WTC11 (cell line): ENCODE measurements around the gene MAN1B1. TPM values are rescaled to one million over a fixed set of nuclear protein-coding genes. Genes with fewer than 3 reads are reported as not detected.

Experiments
- ATAC-seq: fragments of 200-7000 bp; cut with Tn5 transposase; 2 replicates; pipeline ENCODE4 v1.10.0; 2021; ENCODE audit warnings: mild to moderate bottlenecking, moderate library complexity
- CTCF ChIA-PET: fragments of 300-600 bp; sonication (Branson Sonifier 250); formaldehyde crosslinking; loops from one replicate; lab custom pipeline; 2021; ENCODE audit warnings: antibody characterized with exemption; lab: Charles Lee
- POLR2A ChIA-PET: fragments of 350-600 bp; sonication (Branson Sonifier 250); formaldehyde crosslinking; loops from one replicate; lab custom pipeline; 2021; ENCODE audit warnings: antibody characterized with exemption; lab: Charles Lee
- DNase-seq: peaks from one replicate; pipeline ENCODE4 v3.0.0; 2021; ENCODE audit warnings: low spot score
- H3K27ac Mint-ChIP-seq: 2 replicates; pipeline ENCODE4 v1.8.0; 2021; ENCODE audit warnings: mixed read lengths
- H3K27me3 Mint-ChIP-seq: 2 replicates; pipeline ENCODE4 v1.8.0; 2021; ENCODE audit warnings: low read depth, mild to moderate bottlenecking, moderate library complexity, mixed read lengths
- H3K36me3 Mint-ChIP-seq: 2 replicates; pipeline ENCODE4 v1.8.0; 2021; ENCODE audit warnings: mixed read lengths
- H3K4me1 Mint-ChIP-seq: 2 replicates; pipeline ENCODE4 v1.8.0; 2022; ENCODE audit warnings: mixed read lengths
- H3K4me3 Mint-ChIP-seq: 2 replicates; pipeline ENCODE4 v1.8.0; 2021; ENCODE audit warnings: mild to moderate bottlenecking, moderate library complexity, mixed read lengths
- H3K9me3 Mint-ChIP-seq: 2 replicates; pipeline ENCODE4 v1.8.0; 2021; ENCODE audit warnings: mixed read lengths
- FOXJ3 ChIP-seq: sonication (generic); formaldehyde crosslinking; IDR thresholded peaks from 2 replicates; pipeline ENCODE4 v1.9.0; 2021; ENCODE audit warnings: missing genetic modification reagents, mild to moderate bottlenecking, borderline replicate concordance
- JAZF1 ChIP-seq: fragments of 250-450 bp; sonication (Bioruptor Pico); IDR thresholded peaks from 2 replicates; pipeline ENCODE4 v1.9.0; 2021; ENCODE audit warnings: moderate library complexity, mild to moderate bottlenecking, inconsistent platforms
- NR1H2 ChIP-seq: sonication (generic); formaldehyde crosslinking; IDR thresholded peaks from 2 replicates; pipeline ENCODE4 v1.9.0; 2021; ENCODE audit warnings: mild to moderate bottlenecking, moderate library complexity, missing genetic modification reagents
- NR2C2 ChIP-seq: sonication (generic); formaldehyde crosslinking; IDR thresholded peaks from 2 replicates; pipeline ENCODE4 v1.8.0; 2022; ENCODE audit warnings: mild to moderate bottlenecking, missing genetic modification reagents
- NR3C1 ChIP-seq: sonication (generic); formaldehyde crosslinking; conservative IDR thresholded peaks from 2 replicates; pipeline ENCODE4 v1.8.1; 2023; ENCODE audit warnings: low read depth, mild to moderate bottlenecking, missing genetic modification reagents
- TP53 ChIP-seq: sonication (generic); formaldehyde crosslinking; IDR thresholded peaks from 2 replicates; pipeline ENCODE4 v1.8.1; 2023; ENCODE audit warnings: mild to moderate bottlenecking, missing genetic modification reagents
- ZNF263 ChIP-seq: sonication (generic); formaldehyde crosslinking; IDR thresholded peaks from 2 replicates; pipeline ENCODE4 v1.8.1; 2022; ENCODE audit warnings: low read depth, mild to moderate bottlenecking, moderate library complexity, missing genetic modification reagents
- ZNF416 ChIP-seq: fragments of 250-450 bp; sonication (Bioruptor Pico); IDR thresholded peaks from 2 replicates; pipeline ENCODE4 v1.9.0; 2021; ENCODE audit warnings: mild to moderate bottlenecking, inconsistent platforms
- total RNA-seq: library from RNA; stranded (reverse); gene quantifications from 3 replicates; pipeline ENCODE4 v1.2.3, GENCODE V29; 2021
- TF ChIP-seq, protein P1 (sequence below): sonication (generic); formaldehyde crosslinking; IDR thresholded peaks from 2 replicates; pipeline ENCODE4 v1.8.0; 2023; ENCODE audit warnings: mild to moderate bottlenecking, missing genetic modification reagents
- TF ChIP-seq, protein P2 (sequence below): sonication (generic); formaldehyde crosslinking; IDR thresholded peaks from 2 replicates; pipeline ENCODE4 v1.8.1; 2023; ENCODE audit warnings: mild to moderate bottlenecking, missing genetic modification reagents, borderline replicate concordance
- TF ChIP-seq, protein P3 (sequence below): sonication (generic); formaldehyde crosslinking; IDR thresholded peaks from 2 replicates; pipeline ENCODE4 v1.8.1; 2023; ENCODE audit warnings: mild to moderate bottlenecking, missing genetic modification reagents, moderate library complexity
- TF ChIP-seq, protein P4 (sequence below): sonication (generic); formaldehyde crosslinking; conservative IDR thresholded peaks from 2 replicates; pipeline ENCODE4 v1.8.1; 2023; ENCODE audit warnings: mild to moderate bottlenecking, low read depth, missing genetic modification reagents, moderate library complexity
- TF ChIP-seq, protein P5 (sequence below): sonication (generic); formaldehyde crosslinking; IDR thresholded peaks from 2 replicates; pipeline ENCODE4 v1.8.1; 2023; ENCODE audit warnings: mild to moderate bottlenecking, moderate library complexity, missing genetic modification reagents
- TF ChIP-seq, protein P6 (sequence below): sonication (generic); formaldehyde crosslinking; IDR thresholded peaks from 2 replicates; pipeline ENCODE4 v1.8.0; 2022; ENCODE audit warnings: mild to moderate bottlenecking, missing genetic modification reagents
- TF ChIP-seq, protein P7 (sequence below): sonication (generic); formaldehyde crosslinking; IDR thresholded peaks from 2 replicates; pipeline ENCODE4 v1.8.1; 2023; ENCODE audit warnings: mild to moderate bottlenecking, missing genetic modification reagents

The MAN1B1 gene
- total RNA-seq, 1 experiment from 2014 or later = 57.1 TPM

DNA sequence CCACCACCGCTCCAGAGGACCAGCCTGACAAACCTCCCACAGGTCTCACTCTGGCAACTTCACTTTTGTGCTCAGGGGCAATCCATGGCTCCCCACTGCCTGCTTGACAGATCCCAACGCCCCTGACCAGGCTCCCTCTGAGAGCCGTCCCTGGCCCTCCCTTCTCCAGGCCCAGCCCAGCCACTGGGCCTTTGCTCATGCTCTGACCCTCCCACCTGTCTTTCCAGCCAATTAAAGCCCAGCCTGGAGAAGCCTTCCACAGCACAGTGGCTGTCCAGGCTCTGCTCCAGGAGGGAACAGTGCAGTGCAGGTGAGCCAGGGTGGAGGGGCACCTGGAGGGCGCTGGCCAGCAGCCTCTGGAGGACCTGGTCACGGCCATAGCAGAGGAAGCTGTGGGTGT, 36.2 kb upstream of the MAN1B1 start:
- Mint-ChIP-seq H3K4me3 (no peak overlapping the region), H3K27me3 (peaks cover 56% of the 10 kb centered on the region), H3K27ac (no peak overlapping the region), H3K9me3 (no peaks in the 10 kb centered on the region), H3K4me1 (peaks cover 6% of the 10 kb centered on the region; the same call in 1 of the 2 replicates), H3K36me3 (no peaks in the 10 kb centered on the region)
- DNase-seq (no peak), ATAC-seq (no peak)
- POLR2A ChIA-PET = no interaction called here
- TF ChIP-seq, protein P1, sequence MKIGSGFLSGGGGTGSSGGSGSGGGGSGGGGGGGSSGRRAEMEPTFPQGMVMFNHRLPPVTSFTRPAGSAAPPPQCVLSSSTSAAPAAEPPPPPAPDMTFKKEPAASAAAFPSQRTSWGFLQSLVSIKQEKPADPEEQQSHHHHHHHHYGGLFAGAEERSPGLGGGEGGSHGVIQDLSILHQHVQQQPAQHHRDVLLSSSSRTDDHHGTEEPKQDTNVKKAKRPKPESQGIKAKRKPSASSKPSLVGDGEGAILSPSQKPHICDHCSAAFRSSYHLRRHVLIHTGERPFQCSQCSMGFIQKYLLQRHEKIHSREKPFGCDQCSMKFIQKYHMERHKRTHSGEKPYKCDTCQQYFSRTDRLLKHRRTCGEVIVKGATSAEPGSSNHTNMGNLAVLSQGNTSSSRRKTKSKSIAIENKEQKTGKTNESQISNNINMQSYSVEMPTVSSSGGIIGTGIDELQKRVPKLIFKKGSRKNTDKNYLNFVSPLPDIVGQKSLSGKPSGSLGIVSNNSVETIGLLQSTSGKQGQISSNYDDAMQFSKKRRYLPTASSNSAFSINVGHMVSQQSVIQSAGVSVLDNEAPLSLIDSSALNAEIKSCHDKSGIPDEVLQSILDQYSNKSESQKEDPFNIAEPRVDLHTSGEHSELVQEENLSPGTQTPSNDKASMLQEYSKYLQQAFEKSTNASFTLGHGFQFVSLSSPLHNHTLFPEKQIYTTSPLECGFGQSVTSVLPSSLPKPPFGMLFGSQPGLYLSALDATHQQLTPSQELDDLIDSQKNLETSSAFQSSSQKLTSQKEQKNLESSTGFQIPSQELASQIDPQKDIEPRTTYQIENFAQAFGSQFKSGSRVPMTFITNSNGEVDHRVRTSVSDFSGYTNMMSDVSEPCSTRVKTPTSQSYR (CRISPR knock-in tag) = no peak
- TF ChIP-seq, protein P2, sequence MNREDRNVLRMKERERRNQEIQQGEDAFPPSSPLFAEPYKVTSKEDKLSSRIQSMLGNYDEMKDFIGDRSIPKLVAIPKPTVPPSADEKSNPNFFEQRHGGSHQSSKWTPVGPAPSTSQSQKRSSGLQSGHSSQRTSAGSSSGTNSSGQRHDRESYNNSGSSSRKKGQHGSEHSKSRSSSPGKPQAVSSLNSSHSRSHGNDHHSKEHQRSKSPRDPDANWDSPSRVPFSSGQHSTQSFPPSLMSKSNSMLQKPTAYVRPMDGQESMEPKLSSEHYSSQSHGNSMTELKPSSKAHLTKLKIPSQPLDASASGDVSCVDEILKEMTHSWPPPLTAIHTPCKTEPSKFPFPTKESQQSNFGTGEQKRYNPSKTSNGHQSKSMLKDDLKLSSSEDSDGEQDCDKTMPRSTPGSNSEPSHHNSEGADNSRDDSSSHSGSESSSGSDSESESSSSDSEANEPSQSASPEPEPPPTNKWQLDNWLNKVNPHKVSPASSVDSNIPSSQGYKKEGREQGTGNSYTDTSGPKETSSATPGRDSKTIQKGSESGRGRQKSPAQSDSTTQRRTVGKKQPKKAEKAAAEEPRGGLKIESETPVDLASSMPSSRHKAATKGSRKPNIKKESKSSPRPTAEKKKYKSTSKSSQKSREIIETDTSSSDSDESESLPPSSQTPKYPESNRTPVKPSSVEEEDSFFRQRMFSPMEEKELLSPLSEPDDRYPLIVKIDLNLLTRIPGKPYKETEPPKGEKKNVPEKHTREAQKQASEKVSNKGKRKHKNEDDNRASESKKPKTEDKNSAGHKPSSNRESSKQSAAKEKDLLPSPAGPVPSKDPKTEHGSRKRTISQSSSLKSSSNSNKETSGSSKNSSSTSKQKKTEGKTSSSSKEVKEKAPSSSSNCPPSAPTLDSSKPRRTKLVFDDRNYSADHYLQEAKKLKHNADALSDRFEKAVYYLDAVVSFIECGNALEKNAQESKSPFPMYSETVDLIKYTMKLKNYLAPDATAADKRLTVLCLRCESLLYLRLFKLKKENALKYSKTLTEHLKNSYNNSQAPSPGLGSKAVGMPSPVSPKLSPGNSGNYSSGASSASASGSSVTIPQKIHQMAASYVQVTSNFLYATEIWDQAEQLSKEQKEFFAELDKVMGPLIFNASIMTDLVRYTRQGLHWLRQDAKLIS (CRISPR knock-in tag) = no peak
- no peak for TF ChIP-seq NR3C1
- no peak for TF ChIP-seq ZNF416 (CRISPR knock-in tag)
- TF ChIP-seq, protein P3, sequence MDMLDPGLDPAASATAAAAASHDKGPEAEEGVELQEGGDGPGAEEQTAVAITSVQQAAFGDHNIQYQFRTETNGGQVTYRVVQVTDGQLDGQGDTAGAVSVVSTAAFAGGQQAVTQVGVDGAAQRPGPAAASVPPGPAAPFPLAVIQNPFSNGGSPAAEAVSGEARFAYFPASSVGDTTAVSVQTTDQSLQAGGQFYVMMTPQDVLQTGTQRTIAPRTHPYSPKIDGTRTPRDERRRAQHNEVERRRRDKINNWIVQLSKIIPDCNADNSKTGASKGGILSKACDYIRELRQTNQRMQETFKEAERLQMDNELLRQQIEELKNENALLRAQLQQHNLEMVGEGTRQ = no peak
- CTCF ChIA-PET = interaction anchor here (1.4 to 3.4 kb wide), 7 partner anchors 16 to 242 kb away, joined by 4 to 179 read pairs (median 17); partner anchors contain the start of genes ABCA2, MAN1B1, RNF224 and SAPCD2

DNA sequence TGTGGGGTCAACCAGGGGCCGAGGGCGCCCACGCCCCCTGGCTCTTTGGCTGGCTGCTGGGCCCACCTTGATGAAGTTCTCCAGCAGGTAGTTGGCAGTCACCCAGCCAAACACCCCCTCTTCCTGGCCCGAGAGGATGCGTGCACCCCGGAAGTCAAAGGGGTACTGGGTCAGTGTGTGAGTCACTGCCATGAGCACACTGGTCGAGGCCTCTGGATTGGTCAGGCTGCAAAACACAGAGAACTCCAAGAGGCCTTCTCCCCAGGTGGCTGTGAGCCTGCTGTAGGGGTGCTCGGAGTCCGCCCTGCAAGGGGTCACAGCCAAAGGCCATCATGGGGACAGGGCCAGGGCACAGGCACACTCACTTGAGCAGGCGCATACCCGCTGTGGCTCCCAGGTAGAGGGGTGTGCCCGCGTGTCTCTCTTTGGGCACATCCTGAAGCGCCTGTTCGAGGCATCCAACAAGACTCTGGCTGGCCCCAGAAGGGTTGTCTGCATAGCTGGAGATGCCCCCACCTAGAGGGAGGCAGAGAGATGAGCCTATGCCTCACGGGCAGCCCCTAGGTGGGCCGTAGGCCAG, 35.5 kb upstream of the MAN1B1 start:
- DNase-seq (no peak), ATAC-seq (no peak)
- Mint-ChIP-seq H3K9me3 (no peaks in the 10 kb centered on the region), H3K4me1 (peaks cover 6% of the 10 kb centered on the region; the same call in 1 of the 2 replicates), H3K36me3 (no peaks in the 10 kb centered on the region), H3K27ac (no peak overlapping the region), H3K4me3 (no peak overlapping the region), H3K27me3 (peaks cover 56% of the 10 kb centered on the region)
- ChIA-PET CTCF (interaction anchor here (3.3 to 10.4 kb wide), 4 partner anchors 16 to 22 kb away, joined by 40 to 240 read pairs (median 120); partner anchors contain the start of genes ABCA2 and SAPCD2), POLR2A (no interaction called here)
- no peak for TF ChIP-seq TP53 (CRISPR knock-in tag)
- TF ChIP-seq, protein P4, sequence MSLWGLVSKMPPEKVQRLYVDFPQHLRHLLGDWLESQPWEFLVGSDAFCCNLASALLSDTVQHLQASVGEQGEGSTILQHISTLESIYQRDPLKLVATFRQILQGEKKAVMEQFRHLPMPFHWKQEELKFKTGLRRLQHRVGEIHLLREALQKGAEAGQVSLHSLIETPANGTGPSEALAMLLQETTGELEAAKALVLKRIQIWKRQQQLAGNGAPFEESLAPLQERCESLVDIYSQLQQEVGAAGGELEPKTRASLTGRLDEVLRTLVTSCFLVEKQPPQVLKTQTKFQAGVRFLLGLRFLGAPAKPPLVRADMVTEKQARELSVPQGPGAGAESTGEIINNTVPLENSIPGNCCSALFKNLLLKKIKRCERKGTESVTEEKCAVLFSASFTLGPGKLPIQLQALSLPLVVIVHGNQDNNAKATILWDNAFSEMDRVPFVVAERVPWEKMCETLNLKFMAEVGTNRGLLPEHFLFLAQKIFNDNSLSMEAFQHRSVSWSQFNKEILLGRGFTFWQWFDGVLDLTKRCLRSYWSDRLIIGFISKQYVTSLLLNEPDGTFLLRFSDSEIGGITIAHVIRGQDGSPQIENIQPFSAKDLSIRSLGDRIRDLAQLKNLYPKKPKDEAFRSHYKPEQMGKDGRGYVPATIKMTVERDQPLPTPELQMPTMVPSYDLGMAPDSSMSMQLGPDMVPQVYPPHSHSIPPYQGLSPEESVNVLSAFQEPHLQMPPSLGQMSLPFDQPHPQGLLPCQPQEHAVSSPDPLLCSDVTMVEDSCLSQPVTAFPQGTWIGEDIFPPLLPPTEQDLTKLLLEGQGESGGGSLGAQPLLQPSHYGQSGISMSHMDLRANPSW = no peak
- no peak for TF ChIP-seq NR2C2 (CRISPR knock-in tag)
- TF ChIP-seq NR3C1 = no peak
- no peak for TF ChIP-seq FOXJ3 (CRISPR knock-in tag)
- TF ChIP-seq, protein P5, sequence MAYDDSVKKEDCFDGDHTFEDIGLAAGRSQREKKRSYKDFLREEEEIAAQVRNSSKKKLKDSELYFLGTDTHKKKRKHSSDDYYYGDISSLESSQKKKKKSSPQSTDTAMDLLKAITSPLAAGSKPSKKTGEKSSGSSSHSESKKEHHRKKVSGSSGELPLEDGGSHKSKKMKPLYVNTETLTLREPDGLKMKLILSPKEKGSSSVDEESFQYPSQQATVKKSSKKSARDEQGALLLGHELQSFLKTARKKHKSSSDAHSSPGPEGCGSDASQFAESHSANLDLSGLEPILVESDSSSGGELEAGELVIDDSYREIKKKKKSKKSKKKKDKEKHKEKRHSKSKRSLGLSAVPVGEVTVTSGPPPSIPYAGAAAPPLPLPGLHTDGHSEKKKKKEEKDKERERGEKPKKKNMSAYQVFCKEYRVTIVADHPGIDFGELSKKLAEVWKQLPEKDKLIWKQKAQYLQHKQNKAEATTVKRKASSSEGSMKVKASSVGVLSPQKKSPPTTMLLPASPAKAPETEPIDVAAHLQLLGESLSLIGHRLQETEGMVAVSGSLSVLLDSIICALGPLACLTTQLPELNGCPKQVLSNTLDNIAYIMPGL (CRISPR knock-in tag) = no peak
- no peak for TF ChIP-seq ZNF263 (CRISPR knock-in tag)
- TF ChIP-seq NR1H2 (CRISPR knock-in tag) = no peak
- TF ChIP-seq, protein P1 (CRISPR knock-in tag) = no peak
- TF ChIP-seq, protein P6, sequence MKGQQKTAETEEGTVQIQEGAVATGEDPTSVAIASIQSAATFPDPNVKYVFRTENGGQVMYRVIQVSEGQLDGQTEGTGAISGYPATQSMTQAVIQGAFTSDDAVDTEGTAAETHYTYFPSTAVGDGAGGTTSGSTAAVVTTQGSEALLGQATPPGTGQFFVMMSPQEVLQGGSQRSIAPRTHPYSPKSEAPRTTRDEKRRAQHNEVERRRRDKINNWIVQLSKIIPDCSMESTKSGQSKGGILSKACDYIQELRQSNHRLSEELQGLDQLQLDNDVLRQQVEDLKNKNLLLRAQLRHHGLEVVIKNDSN = no peak
- TF ChIP-seq JAZF1 (CRISPR knock-in tag) = no peak
- TF ChIP-seq, protein P7, sequence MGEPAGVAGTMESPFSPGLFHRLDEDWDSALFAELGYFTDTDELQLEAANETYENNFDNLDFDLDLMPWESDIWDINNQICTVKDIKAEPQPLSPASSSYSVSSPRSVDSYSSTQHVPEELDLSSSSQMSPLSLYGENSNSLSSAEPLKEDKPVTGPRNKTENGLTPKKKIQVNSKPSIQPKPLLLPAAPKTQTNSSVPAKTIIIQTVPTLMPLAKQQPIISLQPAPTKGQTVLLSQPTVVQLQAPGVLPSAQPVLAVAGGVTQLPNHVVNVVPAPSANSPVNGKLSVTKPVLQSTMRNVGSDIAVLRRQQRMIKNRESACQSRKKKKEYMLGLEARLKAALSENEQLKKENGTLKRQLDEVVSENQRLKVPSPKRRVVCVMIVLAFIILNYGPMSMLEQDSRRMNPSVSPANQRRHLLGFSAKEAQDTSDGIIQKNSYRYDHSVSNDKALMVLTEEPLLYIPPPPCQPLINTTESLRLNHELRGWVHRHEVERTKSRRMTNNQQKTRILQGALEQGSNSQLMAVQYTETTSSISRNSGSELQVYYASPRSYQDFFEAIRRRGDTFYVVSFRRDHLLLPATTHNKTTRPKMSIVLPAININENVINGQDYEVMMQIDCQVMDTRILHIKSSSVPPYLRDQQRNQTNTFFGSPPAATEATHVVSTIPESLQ (CRISPR knock-in tag) = no peak
